IgD-negative memory B cell (primary cell): Measurements from ENCODE around the gene PHTF2. TPM values are rescaled to one million over a fixed set of nuclear protein-coding genes. Genes with fewer than 3 reads are reported as not detected.
"Not testable (repeated sequence)": the region's sequence is repeated elsewhere in the genome, so short reads cannot be mapped to it uniquely, and the experiment has no call there.

Experiments used
- H3K27ac Mint-ChIP-seq, 3 donors: one replicate each; pipeline ENCODE4 v1.8.0; 2020 to 2022; ENCODE audit warnings: mild to moderate bottlenecking in 3 of 3, mixed read lengths in 3 of 3, moderate library complexity in 1 of 3
- H3K27me3 Mint-ChIP-seq: one replicate; pipeline ENCODE4 v1.8.0; 2021; ENCODE audit warnings: mixed read lengths
- H3K36me3 Mint-ChIP-seq: one replicate; pipeline ENCODE4 v1.8.0; 2020; ENCODE audit warnings: mild to moderate bottlenecking, mixed read lengths
- H3K4me1 Mint-ChIP-seq, 3 donors: one replicate each; pipeline ENCODE4 v1.8.0; 2020 to 2022; ENCODE audit warnings: mixed read lengths in 3 of 3, mild to moderate bottlenecking in 1 of 3
- H3K4me3 Mint-ChIP-seq, 4 donors: one replicate each; pipeline ENCODE4 v1.8.0; 2020 to 2022; ENCODE audit warnings: mild to moderate bottlenecking in 4 of 4, mixed read lengths in 4 of 4, moderate library complexity in 3 of 4
- H3K9me3 Mint-ChIP-seq, 3 donors: one replicate each; pipeline ENCODE4 v1.8.0; 2020 to 2021; ENCODE audit warnings: mixed read lengths in 3 of 3, mild to moderate bottlenecking in 1 of 3
- polyA plus RNA-seq: library from polyadenylated mRNA; unstranded; fragments of 300-500 nt; fragmentation: Illumina TruSeq; gene quantifications from one replicate; pipeline ENCODE4 v1.2.3, GENCODE V29; 2021

The PHTF2 gene
- polyA plus RNA-seq, 1 donor from 2014 or later: 23.3 TPM

DNA sequence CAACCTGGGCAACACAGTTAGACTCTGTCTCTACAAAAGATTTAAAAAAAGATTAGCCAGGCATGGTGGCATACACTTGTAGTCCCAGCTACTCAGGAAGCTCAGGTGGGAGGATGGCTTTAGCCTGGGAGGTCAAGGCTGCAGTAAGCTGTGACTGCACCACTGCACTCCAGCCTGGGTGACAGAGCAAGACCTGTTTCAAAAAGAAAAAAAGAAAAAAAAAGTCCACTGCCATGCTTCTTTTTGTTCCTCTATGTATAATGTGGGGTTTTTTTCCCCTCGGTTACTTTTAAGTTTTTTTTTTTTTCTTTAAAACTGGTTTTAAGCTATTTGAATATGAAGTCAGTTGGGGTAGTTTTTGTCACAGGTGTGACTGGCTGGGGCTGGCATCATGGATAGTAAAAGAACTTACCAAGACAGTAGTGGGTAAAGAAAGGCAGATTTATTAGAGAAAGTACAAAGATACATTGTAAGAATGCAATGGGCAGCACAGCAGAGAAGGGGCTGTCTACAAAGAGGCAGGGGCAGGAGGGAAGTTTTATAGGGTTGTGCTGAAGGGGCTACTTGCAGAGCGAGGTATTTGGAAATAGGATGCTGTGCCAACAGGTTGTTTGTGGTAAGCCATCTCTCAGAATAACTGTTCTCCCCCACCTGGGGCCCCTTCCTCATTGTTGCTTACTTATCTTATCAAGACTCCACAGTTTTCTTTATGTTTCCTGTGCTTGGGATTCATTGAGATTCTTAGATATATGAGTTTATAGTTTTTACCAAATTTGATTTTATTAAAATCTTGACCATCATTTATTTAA is 177.3 kb downstream of the PHTF2 start:
- H3K4me3 Mint-ChIP-seq: no peak overlapping the region
- peaks cover 4% of the 10 kb centered on the region for H3K36me3 Mint-ChIP-seq
- H3K4me1 Mint-ChIP-seq: peaks cover 0 to 2% (median 0%) of the 10 kb centered on the region in 3 donors
- peaks cover 0 to 2% (median 0%) of the 10 kb centered on the region in 3 donors for H3K9me3 Mint-ChIP-seq
- H3K27me3 Mint-ChIP-seq: peaks cover 3% of the 10 kb centered on the region
- peak overlapping the region in 1 of 3 donors; percentile 57 for H3K27ac Mint-ChIP-seq

DNA sequence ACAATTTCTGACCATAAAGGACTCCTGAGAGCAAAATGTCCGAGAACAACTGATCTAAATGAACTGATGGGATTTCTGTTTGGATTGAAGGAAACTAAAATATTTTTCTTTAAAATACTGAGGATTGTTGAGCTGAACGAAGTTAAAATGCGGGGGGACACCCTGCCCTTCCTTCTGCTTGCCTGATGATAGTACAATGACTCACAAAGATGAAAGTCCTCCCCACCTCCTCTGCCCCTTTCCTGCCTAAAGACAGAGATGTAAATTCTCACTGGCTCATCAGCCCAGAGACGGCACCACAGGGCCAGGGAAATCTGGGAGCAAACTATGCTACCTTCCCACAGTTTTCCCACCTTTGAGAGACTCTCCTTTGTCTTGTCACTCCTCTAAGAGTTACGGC is 180.6 kb downstream of the PHTF2 start:
- Mint-ChIP-seq H3K27me3 (peaks cover 5% of the 10 kb centered on the region), H3K36me3 (peaks cover 4% of the 10 kb centered on the region), H3K9me3 (peaks cover 0 to 2% (median 0%) of the 10 kb centered on the region in 3 donors), H3K4me1 (peaks cover 0 to 2% (median 2%) of the 10 kb centered on the region in 3 donors), H3K27ac (no peak overlapping the region), H3K4me3 (no peak overlapping the region)

GRCh38 chr7:77980087-77980713 is 181.6 kb downstream of the PHTF2 start:
- Mint-ChIP-seq H3K36me3 (peaks cover 4% of the 10 kb centered on the region), H3K4me1 (peaks cover 0 to 2% (median 2%) of the 10 kb centered on the region in 3 donors), H3K4me3 (no peak overlapping the region), H3K9me3 (peaks cover 0 to 2% (median 0%) of the 10 kb centered on the region in 3 donors), H3K27me3 (peaks cover 5% of the 10 kb centered on the region), H3K27ac (no peak overlapping the region)

DNA sequence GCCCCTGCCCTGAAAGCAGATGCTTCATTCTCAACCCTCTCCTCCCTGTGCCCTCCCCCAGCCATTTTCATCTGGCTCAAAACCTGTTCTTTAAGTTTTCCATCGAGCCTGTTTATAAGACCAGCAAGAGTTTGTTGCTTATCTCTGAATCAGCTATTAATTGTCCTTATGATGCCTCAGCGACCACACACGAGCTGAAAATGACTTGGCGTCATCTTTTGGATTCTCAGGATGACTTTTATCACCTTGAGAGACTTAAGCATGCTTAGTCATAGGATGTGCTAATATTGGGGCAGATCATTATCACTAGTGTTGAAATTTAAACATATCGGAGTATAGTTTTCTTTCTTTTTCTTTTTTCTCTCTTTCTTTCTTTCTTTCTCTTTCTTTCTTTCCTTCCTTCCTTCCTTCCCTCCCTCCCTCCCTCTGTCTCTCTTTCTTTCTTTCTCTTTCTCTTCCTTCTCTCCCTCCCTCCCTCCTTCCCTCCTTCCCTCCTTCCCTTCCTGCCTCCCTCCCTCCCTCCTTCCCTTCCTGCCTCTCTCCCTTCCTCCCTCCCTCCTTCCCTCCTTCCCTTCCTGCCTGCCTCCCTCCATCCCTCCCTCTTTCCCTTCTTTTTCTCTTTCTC is 184.5 kb downstream of the PHTF2 start:
- no peak overlapping the region for H3K4me3 Mint-ChIP-seq
- no peak overlapping the region for H3K27ac Mint-ChIP-seq
- peaks cover 4% of the 10 kb centered on the region for H3K36me3 Mint-ChIP-seq
- H3K9me3 Mint-ChIP-seq: no peaks in the 10 kb centered on the region
- H3K27me3 Mint-ChIP-seq: peaks cover 12% of the 10 kb centered on the region
- peaks cover 0 to 2% (median 0%) of the 10 kb centered on the region in 3 donors for H3K4me1 Mint-ChIP-seq

GRCh38 chr7:77983973-77984372 is 185.4 kb downstream of the PHTF2 start:
- Mint-ChIP-seq H3K36me3 (peaks cover 4% of the 10 kb centered on the region), H3K4me1 (peaks cover 0 to 2% (median 0%) of the 10 kb centered on the region in 3 donors), H3K9me3 (no peaks in the 10 kb centered on the region), H3K4me3 (no peak overlapping the region), H3K27ac (no peak overlapping the region), H3K27me3 (peaks cover 12% of the 10 kb centered on the region)

- Mint-ChIP-seq H3K27ac (no peak overlapping the region), H3K36me3 (peaks cover 5% of the 10 kb centered on the region), H3K4me1 (peaks cover 0 to 2% (median 0%) of the 10 kb centered on the region in 3 donors), H3K9me3 (peaks cover 0 to 2% (median 0%) of the 10 kb centered on the region in 3 donors), H3K4me3 (no peak overlapping the region), H3K27me3 (peaks cover 12% of the 10 kb centered on the region)
Measured at GRCh38 chr7:77985232-77985973, 186.8 kb downstream of the PHTF2 start.

DNA sequence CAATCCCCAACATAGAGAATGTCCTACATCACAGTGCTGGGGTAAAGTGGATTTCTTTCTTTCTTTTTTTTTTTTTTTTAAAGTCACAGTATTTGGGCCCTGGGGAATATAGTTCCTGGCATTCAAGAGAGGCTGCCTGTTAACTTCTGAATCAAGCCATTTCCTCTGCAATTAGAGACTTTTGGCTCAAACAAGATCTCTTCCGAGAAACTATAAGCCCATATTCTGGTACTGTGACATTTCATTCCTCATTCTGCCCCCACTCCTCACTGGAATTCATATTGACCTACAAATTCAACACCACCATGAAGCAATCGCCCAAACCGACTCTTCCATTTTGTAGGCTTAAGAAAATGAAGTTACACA is 187.4 kb downstream of the PHTF2 start:
- H3K27ac Mint-ChIP-seq: no peak overlapping the region
- H3K4me3 Mint-ChIP-seq: no peak overlapping the region
- H3K36me3 Mint-ChIP-seq: peaks cover 2% of the 10 kb centered on the region
- peaks cover 0 to 2% (median 0%) of the 10 kb centered on the region in 3 donors for H3K9me3 Mint-ChIP-seq
- H3K4me1 Mint-ChIP-seq: peaks cover 0 to 2% (median 0%) of the 10 kb centered on the region in 3 donors
- peaks cover 12% of the 10 kb centered on the region for H3K27me3 Mint-ChIP-seq

GRCh38 chr7:77989981-77990566 is 191.5 kb downstream of the PHTF2 start:
- Mint-ChIP-seq H3K36me3 (peaks cover 2% of the 10 kb centered on the region), H3K9me3 (peaks cover 0 to 2% (median 0%) of the 10 kb centered on the region in 3 donors), H3K4me3 (no peak overlapping the region), H3K4me1 (no peaks in the 10 kb centered on the region), H3K27ac (no peak overlapping the region), H3K27me3 (peaks cover 12% of the 10 kb centered on the region)

- peaks cover 2% of the 10 kb centered on the region for H3K36me3 Mint-ChIP-seq
- no peak overlapping the region for H3K4me3 Mint-ChIP-seq
- peaks cover 0 to 2% (median 0%) of the 10 kb centered on the region in 3 donors for H3K9me3 Mint-ChIP-seq
- H3K4me1 Mint-ChIP-seq: peaks cover 0 to 2% (median 0%) of the 10 kb centered on the region in 3 donors
- H3K27ac Mint-ChIP-seq: no peak overlapping the region
- peaks cover 8% of the 10 kb centered on the region for H3K27me3 Mint-ChIP-seq
Measured at GRCh38 chr7:77991656-77992055, 193.1 kb downstream of the PHTF2 start.

DNA sequence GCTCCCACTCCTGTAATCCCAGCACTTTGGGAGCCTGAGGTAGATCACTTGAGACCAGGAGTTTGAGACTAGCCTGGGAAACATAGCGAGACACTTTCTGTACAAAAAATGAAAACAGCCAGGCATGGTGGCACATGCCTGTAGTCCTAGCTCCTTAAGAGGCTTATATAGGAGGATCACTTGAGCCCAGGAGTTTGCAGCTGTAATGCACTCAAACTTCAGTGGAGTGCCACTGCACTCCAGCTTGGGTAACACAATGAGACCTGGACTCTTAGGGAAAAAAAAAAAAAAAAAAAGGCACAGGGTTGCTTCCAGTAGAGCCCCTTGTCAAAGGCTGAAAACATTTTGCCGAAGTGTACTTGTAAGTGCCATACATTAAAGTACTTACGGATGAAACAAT is 195.3 kb downstream of the PHTF2 start:
- H3K4me3 Mint-ChIP-seq: no peak overlapping the region
- peaks cover 2% of the 10 kb centered on the region for H3K36me3 Mint-ChIP-seq
- H3K27me3 Mint-ChIP-seq: peaks cover 5% of the 10 kb centered on the region
- peaks cover 0 to 3% (median 2%) of the 10 kb centered on the region in 3 donors for H3K9me3 Mint-ChIP-seq
- no peak overlapping the region for H3K27ac Mint-ChIP-seq
- H3K4me1 Mint-ChIP-seq: peaks cover 0 to 2% (median 0%) of the 10 kb centered on the region in 3 donors

DNA sequence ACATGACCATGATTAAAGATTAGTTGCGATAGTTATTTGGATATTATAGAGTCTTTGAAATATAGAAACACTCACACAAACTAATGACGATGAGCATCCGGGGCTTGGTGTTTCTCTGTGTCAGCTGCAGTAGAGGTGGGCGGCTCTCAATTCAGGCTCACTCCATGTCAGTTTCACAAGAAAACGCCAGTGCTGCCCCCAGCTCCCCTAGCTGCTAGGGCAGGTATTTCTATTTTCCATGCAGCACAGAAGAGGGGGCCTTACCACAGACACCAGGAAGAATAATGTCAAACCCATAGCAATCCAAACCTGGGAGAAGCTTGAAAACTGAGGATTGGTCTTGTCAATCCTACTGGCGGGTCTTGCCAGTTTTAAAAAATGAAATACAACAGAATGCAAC is 197.1 kb downstream of the PHTF2 start:
- Mint-ChIP-seq H3K36me3 (no peaks in the 10 kb centered on the region), H3K27ac (no peak overlapping the region), H3K4me3 (no peak overlapping the region), H3K27me3 (peaks cover 2% of the 10 kb centered on the region), H3K9me3 (peaks cover 1 to 8% (median 1%) of the 10 kb centered on the region in 3 donors), H3K4me1 (peaks cover 0 to 2% (median 0%) of the 10 kb centered on the region in 3 donors)

GRCh38 chr7:77999168-77999567 is 200.6 kb downstream of the PHTF2 start:
- H3K27me3 Mint-ChIP-seq, H3K27ac Mint-ChIP-seq, H3K4me1 Mint-ChIP-seq, H3K36me3 Mint-ChIP-seq, H3K9me3 Mint-ChIP-seq, H3K4me3 Mint-ChIP-seq: not testable (repeated sequence)

DNA sequence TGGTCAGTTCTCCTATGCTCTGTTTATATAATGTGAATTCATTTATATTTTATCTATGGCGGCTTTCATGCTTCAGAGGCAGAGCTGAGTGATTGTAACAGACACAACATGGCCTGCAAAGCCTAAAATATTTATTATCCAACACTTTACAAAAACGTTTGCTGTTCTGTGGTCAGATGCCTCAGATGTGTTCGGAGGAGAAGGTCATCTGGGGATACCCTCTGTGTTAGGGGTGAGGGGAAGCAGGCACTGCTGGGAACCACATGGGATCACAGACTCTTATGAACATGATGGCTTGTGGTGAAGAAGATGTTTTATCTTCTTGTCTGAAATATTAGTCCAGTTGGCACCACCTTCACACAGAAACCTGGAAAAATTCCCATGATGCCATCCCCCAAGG is 203.4 kb downstream of the PHTF2 start:
- H3K36me3 Mint-ChIP-seq: no peaks in the 10 kb centered on the region
- H3K4me1 Mint-ChIP-seq: no peaks in the 10 kb centered on the region
- no peak overlapping the region for H3K27ac Mint-ChIP-seq
- no peaks in the 10 kb centered on the region for H3K27me3 Mint-ChIP-seq
- H3K4me3 Mint-ChIP-seq: no peak overlapping the region
- H3K9me3 Mint-ChIP-seq: peaks cover 1 to 8% (median 1%) of the 10 kb centered on the region in 3 donors

- Mint-ChIP-seq H3K4me3 (no peak overlapping the region), H3K27ac (no peak overlapping the region), H3K4me1 (no peaks in the 10 kb centered on the region), H3K9me3 (peaks cover 1 to 8% (median 1%) of the 10 kb centered on the region in 3 donors), H3K27me3 (no peaks in the 10 kb centered on the region), H3K36me3 (no peaks in the 10 kb centered on the region)
Measured at GRCh38 chr7:78002715-78003114, 204.1 kb downstream of the PHTF2 start.
